ENCODE measurements around the gene GPR135.

DNA sequence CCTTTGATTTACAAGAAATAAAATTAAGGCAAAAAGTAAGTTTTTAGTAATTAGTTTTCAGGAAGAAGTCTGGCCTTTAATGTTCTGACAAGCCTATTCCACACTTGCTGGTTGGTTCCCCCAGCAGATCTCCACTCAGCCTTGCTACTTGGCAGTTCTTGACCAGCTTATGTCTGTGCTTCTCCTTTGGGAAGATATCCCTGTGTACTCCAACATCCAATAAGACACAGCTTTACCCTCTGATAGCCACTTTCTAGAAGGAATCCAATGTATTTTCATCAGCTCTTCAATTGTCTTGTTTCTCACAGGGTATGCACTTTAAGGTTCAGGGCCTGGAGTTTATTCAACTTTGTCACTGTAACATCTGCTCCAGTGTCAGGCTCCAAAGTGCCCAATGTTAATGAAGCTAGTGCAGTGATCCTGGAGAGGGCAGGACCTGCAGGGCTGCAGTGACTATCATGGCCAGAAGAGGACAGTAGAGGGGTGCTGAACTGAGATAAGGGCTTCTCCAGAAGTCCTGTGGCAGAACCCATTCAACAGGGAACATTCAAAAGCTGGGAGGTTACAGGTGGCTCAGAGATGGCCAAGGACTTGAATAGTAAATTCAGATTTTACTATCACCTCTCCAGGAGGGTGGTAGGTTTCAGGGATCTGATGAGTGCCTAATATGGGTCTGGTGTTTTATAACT is 42.0 kb upstream of the GPR135 start:
- TF ChIP-seq SIN3A (IDR thresholded peaks at IDR 0.05; ENCODE audit: borderline replicate concordance, insufficient read depth, low read length) (no peak), POLR2AphosphoS5 (IDR thresholded peaks at IDR 0.05; ENCODE audit: low read depth, low read length) (no peak)
- TF ChIP-seq, protein P1, sequence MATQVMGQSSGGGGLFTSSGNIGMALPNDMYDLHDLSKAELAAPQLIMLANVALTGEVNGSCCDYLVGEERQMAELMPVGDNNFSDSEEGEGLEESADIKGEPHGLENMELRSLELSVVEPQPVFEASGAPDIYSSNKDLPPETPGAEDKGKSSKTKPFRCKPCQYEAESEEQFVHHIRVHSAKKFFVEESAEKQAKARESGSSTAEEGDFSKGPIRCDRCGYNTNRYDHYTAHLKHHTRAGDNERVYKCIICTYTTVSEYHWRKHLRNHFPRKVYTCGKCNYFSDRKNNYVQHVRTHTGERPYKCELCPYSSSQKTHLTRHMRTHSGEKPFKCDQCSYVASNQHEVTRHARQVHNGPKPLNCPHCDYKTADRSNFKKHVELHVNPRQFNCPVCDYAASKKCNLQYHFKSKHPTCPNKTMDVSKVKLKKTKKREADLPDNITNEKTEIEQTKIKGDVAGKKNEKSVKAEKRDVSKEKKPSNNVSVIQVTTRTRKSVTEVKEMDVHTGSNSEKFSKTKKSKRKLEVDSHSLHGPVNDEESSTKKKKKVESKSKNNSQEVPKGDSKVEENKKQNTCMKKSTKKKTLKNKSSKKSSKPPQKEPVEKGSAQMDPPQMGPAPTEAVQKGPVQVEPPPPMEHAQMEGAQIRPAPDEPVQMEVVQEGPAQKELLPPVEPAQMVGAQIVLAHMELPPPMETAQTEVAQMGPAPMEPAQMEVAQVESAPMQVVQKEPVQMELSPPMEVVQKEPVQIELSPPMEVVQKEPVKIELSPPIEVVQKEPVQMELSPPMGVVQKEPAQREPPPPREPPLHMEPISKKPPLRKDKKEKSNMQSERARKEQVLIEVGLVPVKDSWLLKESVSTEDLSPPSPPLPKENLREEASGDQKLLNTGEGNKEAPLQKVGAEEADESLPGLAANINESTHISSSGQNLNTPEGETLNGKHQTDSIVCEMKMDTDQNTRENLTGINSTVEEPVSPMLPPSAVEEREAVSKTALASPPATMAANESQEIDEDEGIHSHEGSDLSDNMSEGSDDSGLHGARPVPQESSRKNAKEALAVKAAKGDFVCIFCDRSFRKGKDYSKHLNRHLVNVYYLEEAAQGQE (IDR thresholded peaks at IDR 0.05; ENCODE audit: insufficient read depth in 1 of 2, low read depth in 2 of 2, low read length in 2 of 2) = no peak

All from PFSK-1 (cell line).